LNCAP (cell line): ENCODE data around the gene NDC80.

ENCODE experiments used
- CTCF ChIP-seq: fragments of 450-650 bp; IDR thresholded peaks from 2 replicates; pipeline ENCODE4 v1.5.1; 2017; ENCODE audit warnings: mild to moderate bottlenecking

NDC80 gene

GRCh38 chr18:2535419-2535910 is 35.9 kb upstream of the NDC80 start:
- TF ChIP-seq CTCF, result no peak

- no peak for TF ChIP-seq CTCF
These were observed 35.3 kb upstream of the NDC80 start for GRCh38 chr18:2536063-2536462.

GRCh38 chr18:2536493-2536892 is 34.9 kb upstream of the NDC80 start:
- TF ChIP-seq CTCF, result no peak

GRCh38 chr18:2537296-2537695 is 34.1 kb upstream of the NDC80 start:
- TF ChIP-seq CTCF, result no peak

GRCh38 chr18:2538236-2538635 is 33.1 kb upstream of the NDC80 start:
- TF ChIP-seq CTCF, result no peak

GRCh38 chr18:2538844-2539243 is 32.5 kb upstream of the NDC80 start:
- no peak for TF ChIP-seq CTCF

GRCh38 chr18:2540575-2540974 is 30.8 kb upstream of the NDC80 start:
- TF ChIP-seq CTCF, result no peak

GRCh38 chr18:2541925-2542563 is 29.3 kb upstream of the NDC80 start:
- TF ChIP-seq CTCF, result peak; percentile 78
